Measurements from ENCODE around the gene CMIP.

CMIP gene

GRCh38 chr16:81692021-81692420 is 247.4 kb downstream of the CMIP start:
- H3K4me3 ChIP-seq (ENCODE audit: low read length), result no peak overlapping the region
- DNase-seq (ENCODE audit: low read depth, low spot score), result no peak

- no peak for DNase-seq (ENCODE audit: low read depth, low spot score)
- H3K4me3 ChIP-seq (ENCODE audit: low read length), result no peak overlapping the region
Measured at GRCh38 chr16:81692571-81692970, 248.0 kb downstream of the CMIP start.

GRCh38 chr16:81693041-81693743 is 248.6 kb downstream of the CMIP start:
- no peak for DNase-seq (ENCODE audit: low read depth, low spot score)

GRCh38 chr16:81693744-81694303 is 249.2 kb downstream of the CMIP start:
- no peak for DNase-seq (ENCODE audit: low read depth, low spot score)
- no peak overlapping the region for H3K4me3 ChIP-seq (ENCODE audit: low read length)

More at GRCh38 chr16:81693041-81693743, 248.6 kb downstream of the CMIP start:
- no peak overlapping the region for H3K4me3 ChIP-seq (ENCODE audit: low read length)

GRCh38 chr16:81694494-81695280 is 250.1 kb downstream of the CMIP start:
- DNase-seq (ENCODE audit: low read depth, low spot score), result no peak
- H3K4me3 ChIP-seq (ENCODE audit: low read length), result no peak overlapping the region

GRCh38 chr16:81695321-81696165 is 250.9 kb downstream of the CMIP start:
- H3K4me3 ChIP-seq (ENCODE audit: low read length), result no peak overlapping the region

GRCh38 chr16:81696166-81696960 is 251.8 kb downstream of the CMIP start:
- no peak for DNase-seq (ENCODE audit: low read depth, low spot score)

More at GRCh38 chr16:81695321-81696165, 250.9 kb downstream of the CMIP start:
- DNase-seq (ENCODE audit: low read depth, low spot score), result no peak

GRCh38 chr16:81696961-81697615 is 252.5 kb downstream of the CMIP start:
- no peak for DNase-seq (ENCODE audit: low read depth, low spot score)
- H3K4me3 ChIP-seq (ENCODE audit: low read length), result no peak overlapping the region

More at GRCh38 chr16:81696166-81696960, 251.8 kb downstream of the CMIP start:
- H3K4me3 ChIP-seq (ENCODE audit: low read length), result no peak overlapping the region

GRCh38 chr16:81697616-81698309 is 253.2 kb downstream of the CMIP start:
- no peak for DNase-seq (ENCODE audit: low read depth, low spot score)
- H3K4me3 ChIP-seq (ENCODE audit: low read length), result no peak overlapping the region

- H3K4me3 ChIP-seq (ENCODE audit: low read length), result no peak overlapping the region
- DNase-seq (ENCODE audit: low read depth, low spot score), result no peak
Measured at GRCh38 chr16:81698310-81698641, 253.7 kb downstream of the CMIP start.

GRCh38 chr16:81699596-81699995 is 255.0 kb downstream of the CMIP start:
- DNase-seq (ENCODE audit: low read depth, low spot score), result no peak
- no peak overlapping the region for H3K4me3 ChIP-seq (ENCODE audit: low read length)

GRCh38 chr16:81700071-81700779 is 255.6 kb downstream of the CMIP start:
- DNase-seq (ENCODE audit: low read depth, low spot score), result no peak
- no peak overlapping the region for H3K4me3 ChIP-seq (ENCODE audit: low read length)

- H3K4me3 ChIP-seq (ENCODE audit: low read length), result no peak overlapping the region
- DNase-seq (ENCODE audit: low read depth, low spot score), result no peak
Measured at GRCh38 chr16:81700780-81701165, 256.2 kb downstream of the CMIP start.

- DNase-seq (ENCODE audit: low read depth, low spot score), result no peak
- no peak overlapping the region for H3K4me3 ChIP-seq (ENCODE audit: low read length)
Measured at GRCh38 chr16:81701296-81701970, 256.8 kb downstream of the CMIP start.

GRCh38 chr16:81702506-81702905 is 257.9 kb downstream of the CMIP start:
- no peak for DNase-seq (ENCODE audit: low read depth, low spot score)

More at GRCh38 chr16:81702506-81702905, 257.9 kb downstream of the CMIP start:
- no peak overlapping the region for H3K4me3 ChIP-seq (ENCODE audit: low read length)
